Fibroblast of the aortic adventitia (primary cell): ENCODE results near the gene FGF21. TPM values are rescaled to one million over a fixed set of nuclear protein-coding genes. Genes with fewer than 3 reads are reported as not detected.

Experiments
- DNase-seq: peaks from one replicate; pipeline ENCODE4 v3.0.0-alpha.2; 2010; ENCODE audit warnings: low read depth
- H3K4me3 ChIP-seq: 2 replicates; pipeline ENCODE4 v1.5.1; 2011; ENCODE audit warnings: low read depth, mild to moderate bottlenecking, control low read depth, low read length, moderate library complexity
- total RNA-seq: library from RNA; depleted of rRNA; stranded (reverse); fragments of >200 nt; gene quantifications from 2 replicates; pipeline ENCODE4 v1.2.3, GENCODE V29; 2012; ENCODE audit warnings: low replicate concordance
- TF ChIP-seq, protein P1 (sequence below): IDR thresholded peaks from 2 replicates; pipeline ENCODE4 v1.5.1; 2011; ENCODE audit warnings: mild to moderate bottlenecking, low read length, control low read depth, inconsistent platforms; ENCODE audit not compliant: insufficient read depth

FGF21 gene
- total RNA-seq, 1 donor: not detected

- DNase-seq: no peak
- peak within 1 kb of the TSS; percentile 49 for H3K4me3 ChIP-seq
- TF ChIP-seq, protein P1, sequence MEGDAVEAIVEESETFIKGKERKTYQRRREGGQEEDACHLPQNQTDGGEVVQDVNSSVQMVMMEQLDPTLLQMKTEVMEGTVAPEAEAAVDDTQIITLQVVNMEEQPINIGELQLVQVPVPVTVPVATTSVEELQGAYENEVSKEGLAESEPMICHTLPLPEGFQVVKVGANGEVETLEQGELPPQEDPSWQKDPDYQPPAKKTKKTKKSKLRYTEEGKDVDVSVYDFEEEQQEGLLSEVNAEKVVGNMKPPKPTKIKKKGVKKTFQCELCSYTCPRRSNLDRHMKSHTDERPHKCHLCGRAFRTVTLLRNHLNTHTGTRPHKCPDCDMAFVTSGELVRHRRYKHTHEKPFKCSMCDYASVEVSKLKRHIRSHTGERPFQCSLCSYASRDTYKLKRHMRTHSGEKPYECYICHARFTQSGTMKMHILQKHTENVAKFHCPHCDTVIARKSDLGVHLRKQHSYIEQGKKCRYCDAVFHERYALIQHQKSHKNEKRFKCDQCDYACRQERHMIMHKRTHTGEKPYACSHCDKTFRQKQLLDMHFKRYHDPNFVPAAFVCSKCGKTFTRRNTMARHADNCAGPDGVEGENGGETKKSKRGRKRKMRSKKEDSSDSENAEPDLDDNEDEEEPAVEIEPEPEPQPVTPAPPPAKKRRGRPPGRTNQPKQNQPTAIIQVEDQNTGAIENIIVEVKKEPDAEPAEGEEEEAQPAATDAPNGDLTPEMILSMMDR: no peak
Measured at GRCh38 chr19:48752496-48753365, 2.6 kb upstream of the FGF21 start, which contains the start of gene FUT1. FUT1 (minus strand) TSS chr19:48752641; CDS start chr19:48751281, 1,360 bp downstream.

DNA sequence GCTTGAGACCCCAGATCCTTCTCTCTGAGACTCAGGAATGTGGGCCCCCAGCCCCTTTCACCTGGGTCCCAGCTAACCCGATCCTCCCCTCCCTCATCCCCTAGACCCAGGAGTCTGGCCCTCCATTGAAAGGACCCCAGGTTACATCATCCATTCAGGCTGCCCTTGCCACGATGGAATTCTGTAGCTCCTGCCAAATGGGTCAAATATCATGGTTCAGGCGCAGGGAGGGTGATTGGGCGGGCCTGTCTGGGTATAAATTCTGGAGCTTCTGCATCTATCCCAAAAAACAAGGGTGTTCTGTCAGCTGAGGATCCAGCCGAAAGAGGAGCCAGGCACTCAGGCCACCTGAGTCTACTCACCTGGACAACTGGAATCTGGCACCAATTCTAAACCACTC lies 463 bp downstream of the FGF21 start:
- TF ChIP-seq, protein P1: no peak
- no peak overlapping the region for H3K4me3 ChIP-seq
- DNase-seq: no peak

GRCh38 chr19:48756212-48756611 lies 888 bp downstream of the FGF21 start:
- H3K4me3 ChIP-seq: no peak overlapping the region
- no peak for DNase-seq
- TF ChIP-seq, protein P1: no peak

DNA sequence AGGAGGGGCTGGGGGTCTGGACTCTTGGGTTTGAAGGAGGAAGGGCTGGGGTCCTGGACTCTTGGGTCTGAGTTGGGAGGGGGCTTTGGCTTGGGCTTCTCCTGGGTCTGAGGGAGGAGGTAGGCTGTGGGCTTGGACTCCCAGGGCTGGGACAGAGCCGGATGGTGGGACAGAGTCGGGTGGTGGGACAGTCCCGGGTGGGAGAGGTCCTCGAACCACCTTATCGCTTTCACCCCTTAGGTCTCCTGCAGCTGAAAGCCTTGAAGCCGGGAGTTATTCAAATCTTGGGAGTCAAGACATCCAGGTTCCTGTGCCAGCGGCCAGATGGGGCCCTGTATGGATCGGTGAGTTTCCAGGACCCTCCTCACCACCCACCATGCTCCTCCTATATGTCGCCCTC lies 1.4 kb downstream of the FGF21 start:
- DNase-seq: no peak
- no peak overlapping the region for H3K4me3 ChIP-seq
- TF ChIP-seq, protein P1: no peak

DNA sequence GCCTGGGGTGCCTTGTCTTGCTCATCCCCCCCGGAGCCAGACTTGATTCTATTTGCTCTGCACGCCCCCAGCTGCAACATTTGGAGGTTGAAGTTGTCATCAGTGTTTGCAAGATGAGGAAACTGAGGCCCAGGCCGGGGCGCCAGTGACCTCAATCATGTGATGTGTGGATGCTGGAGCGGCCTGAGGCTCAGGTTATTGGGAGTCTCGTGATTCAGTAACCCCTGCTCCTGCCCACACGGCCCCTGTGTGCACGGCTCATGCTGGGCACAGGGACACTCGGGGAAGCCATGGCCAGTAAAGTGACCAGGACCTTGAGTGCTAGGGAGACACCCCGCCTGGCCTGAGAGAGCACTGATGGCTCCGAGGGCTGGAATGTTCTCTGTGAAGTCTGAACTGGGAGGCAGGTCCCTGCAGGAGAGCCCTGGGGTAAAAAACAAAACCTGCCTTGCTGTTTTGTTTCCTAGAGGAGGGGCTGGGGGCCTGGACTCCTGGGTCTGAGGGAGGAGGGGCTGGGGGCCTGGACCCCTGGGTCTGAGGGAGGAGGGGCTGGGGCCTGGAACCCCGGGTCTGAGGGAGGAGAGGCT lies 1.9 kb downstream of the FGF21 start:
- H3K4me3 ChIP-seq: no peak overlapping the region
- TF ChIP-seq, protein P1: no peak
- no peak for DNase-seq

- TF ChIP-seq, protein P1: no peak
- DNase-seq: no peak
- no peak overlapping the region for H3K4me3 ChIP-seq
Measured at GRCh38 chr19:48757741-48758144, 2.4 kb downstream of the FGF21 start.
